Trophoblast cell (in vitro differentiated cells and primary cell): Measurements from ENCODE around the gene PGRMC2.

Source experiments
- DNase-seq, 2 donors: peaks; one replicate each; pipeline ENCODE4 v3.0.0-alpha.2; 2016
- H2AFZ ChIP-seq: 2 replicates; pipeline ENCODE4 v1.6.1; 2013; ENCODE audit warnings: low read length, moderate library complexity, mild to moderate bottlenecking; ENCODE audit not compliant: insufficient read depth, poor library complexity
- H2AK5ac ChIP-seq: 2 replicates; pipeline ENCODE4 v1.6.1; 2013; ENCODE audit warnings: mild to moderate bottlenecking, low read length
- H2BK120ac ChIP-seq: 2 replicates; pipeline ENCODE4 v1.6.1; 2013; ENCODE audit warnings: low read length, mild to moderate bottlenecking, moderate library complexity; ENCODE audit not compliant: insufficient read depth, poor library complexity
- H2BK12ac ChIP-seq: 2 replicates; pipeline ENCODE4 v1.6.1; 2013; ENCODE audit warnings: mild to moderate bottlenecking, low read length, moderate library complexity
- H2BK5ac ChIP-seq: 2 replicates; pipeline ENCODE4 v1.6.1; 2013; ENCODE audit warnings: low read length, low read depth, moderate library complexity, mild to moderate bottlenecking; ENCODE audit not compliant: poor library complexity
- H3K14ac ChIP-seq: 2 replicates; pipeline ENCODE4 v1.6.1; 2013; ENCODE audit warnings: mild to moderate bottlenecking, low read length
- H3K18ac ChIP-seq: 2 replicates; pipeline ENCODE4 v1.6.1; 2013; ENCODE audit warnings: mild to moderate bottlenecking, low read length
- H3K23ac ChIP-seq: 2 replicates; pipeline ENCODE4 v1.6.1; 2013; ENCODE audit warnings: low read length
- H3K27ac ChIP-seq: 2 replicates; pipeline ENCODE4 v1.5.1; 2013; ENCODE audit warnings: low read depth, mild to moderate bottlenecking, inconsistent platforms, low read length, moderate library complexity
- H3K27me3 ChIP-seq: 2 replicates; pipeline ENCODE4 v1.6.1; 2013; ENCODE audit warnings: inconsistent platforms, mild to moderate bottlenecking, low read length, moderate library complexity; ENCODE audit not compliant: insufficient read depth
- H3K36me3 ChIP-seq, 2 experiments: 1 replicate in 1 of 2; 2 replicates in 1 of 2; pipeline ENCODE4 v1.6.1; 2013; ENCODE audit warnings: low read length in 2 of 2, mild to moderate bottlenecking in 2 of 2, moderate library complexity in 1 of 2; ENCODE audit not compliant: insufficient read depth in 2 of 2, control insufficient read depth in 1 of 2
- H3K4ac ChIP-seq: 2 replicates; pipeline ENCODE4 v1.6.1; 2013; ENCODE audit warnings: low read depth, mild to moderate bottlenecking, low read length, moderate library complexity
- H3K4me1 ChIP-seq, 2 experiments: 1 replicate in 1 of 2; 2 replicates in 1 of 2; pipeline ENCODE4 v1.6.1; 2013; ENCODE audit warnings: low read length in 2 of 2, mild to moderate bottlenecking in 2 of 2, moderate library complexity in 1 of 2; ENCODE audit not compliant: insufficient read depth in 2 of 2, control insufficient read depth in 1 of 2
- H3K4me2 ChIP-seq: 2 replicates; pipeline ENCODE4 v1.6.1; 2013; ENCODE audit warnings: inconsistent platforms, mild to moderate bottlenecking, low read length, moderate library complexity
- H3K4me3 ChIP-seq: 2 replicates; pipeline ENCODE4 v1.5.1; 2013; ENCODE audit warnings: mild to moderate bottlenecking, low read depth, low read length, inconsistent platforms
- H3K79me1 ChIP-seq: one replicate; pipeline ENCODE4 v1.6.1; 2013; ENCODE audit warnings: low read length
- H3K79me2 ChIP-seq: 2 replicates; pipeline ENCODE4 v1.6.1; 2013; ENCODE audit warnings: low read length, mild to moderate bottlenecking; ENCODE audit not compliant: control insufficient read depth, insufficient read depth, poor library complexity
- H3K9ac ChIP-seq: 2 replicates; pipeline ENCODE4 v1.6.1; 2013; ENCODE audit warnings: mild to moderate bottlenecking, low read length
- H3K9me3 ChIP-seq: 2 replicates; pipeline ENCODE4 v1.6.1; 2013; ENCODE audit warnings: low read depth, mild to moderate bottlenecking, control low read depth, inconsistent platforms, low read length; ENCODE audit not compliant: insufficient read depth
- H4K12ac ChIP-seq: 2 replicates; pipeline ENCODE4 v1.6.1; 2013; ENCODE audit warnings: low read depth, mild to moderate bottlenecking, low read length, moderate library complexity
- H4K8ac ChIP-seq: 2 replicates; pipeline ENCODE4 v1.6.1; 2013; ENCODE audit warnings: low read depth, mild to moderate bottlenecking, low read length, moderate library complexity
- H4K91ac ChIP-seq: one replicate; pipeline ENCODE4 v1.6.1; 2013; ENCODE audit warnings: low read depth, mild to moderate bottlenecking, low read length, moderate library complexity
- WGBS: extraction: QIAGEN DNeasy Blood & Tissue Kit; methylation state at CpG from one replicate; pipeline ENCODE4 v1.1.7; 2013; ENCODE audit warnings: missing lambda C conversion rate; ENCODE audit not compliant: insufficient read length, insufficient coverage; ENCODE audit errors: extremely low coverage; 5-methylcytosine and 5-hydroxymethylcytosine counted together

Gene PGRMC2

GRCh38 chr4:128256539-128256938 is 31.1 kb downstream of the PGRMC2 start:
- no peak overlapping the region for H3K18ac ChIP-seq
- no peak overlapping the region for H2BK5ac ChIP-seq
- no peak overlapping the region for H2AK5ac ChIP-seq
- no peak overlapping the region for H2BK120ac ChIP-seq
- no peak overlapping the region for H3K27ac ChIP-seq
- no peak overlapping the region for H4K8ac ChIP-seq
- no peaks in the 10 kb centered on the region for H3K27me3 ChIP-seq
- H3K4ac ChIP-seq, result no peak overlapping the region
- H4K12ac ChIP-seq, result no peak overlapping the region
- H3K4me2 ChIP-seq, result no peak overlapping the region
- H3K9ac ChIP-seq, result no peak overlapping the region
- H2AFZ ChIP-seq, result no peak overlapping the region
- H3K4me3 ChIP-seq, result no peak overlapping the region
- no peak overlapping the region for H3K14ac ChIP-seq
- no peak overlapping the region for H3K23ac ChIP-seq
- peaks cover 6 to 8% of the 10 kb centered on the region in 2 experiments for H3K4me1 ChIP-seq
- H3K9me3 ChIP-seq, result peaks cover 7% of the 10 kb centered on the region
- H3K36me3 ChIP-seq, result peaks cover 2% of the 10 kb centered on the region in 2 experiments
- H3K79me1 ChIP-seq, result peaks cover 15% of the 10 kb centered on the region
- WGBS, result no CpG with 5 or more reads among the region's 1 CpG
- H3K79me2 ChIP-seq, result peaks cover 3% of the 10 kb centered on the region
- H4K91ac ChIP-seq, result no peak overlapping the region
- no peak overlapping the region for H2BK12ac ChIP-seq
- no peak for DNase-seq

- no peak overlapping the region for H2AFZ ChIP-seq
- H2BK5ac ChIP-seq, result no peak overlapping the region
- H2BK120ac ChIP-seq, result no peak overlapping the region
- no peak overlapping the region for H3K14ac ChIP-seq
- WGBS, result no CpG with 5 or more reads among the region's 3 CpGs
- no peaks in the 10 kb centered on the region for H3K36me3 ChIP-seq
- H3K23ac ChIP-seq, result no peak overlapping the region
- H3K4me2 ChIP-seq, result no peak overlapping the region
- no peak overlapping the region for H4K8ac ChIP-seq
- DNase-seq, result peak; percentile 18 to 83
- peaks cover 6 to 8% of the 10 kb centered on the region in 2 experiments for H3K4me1 ChIP-seq
- no peak overlapping the region for H3K18ac ChIP-seq
- no peak overlapping the region for H2BK12ac ChIP-seq
- no peak overlapping the region for H3K4me3 ChIP-seq
- no peak overlapping the region for H4K12ac ChIP-seq
- no peak overlapping the region for H3K27ac ChIP-seq
- peaks cover 5% of the 10 kb centered on the region for H3K9me3 ChIP-seq
- H3K4ac ChIP-seq, result no peak overlapping the region
- no peak overlapping the region for H2AK5ac ChIP-seq
- H3K27me3 ChIP-seq, result no peaks in the 10 kb centered on the region
- H3K79me2 ChIP-seq, result no peaks in the 10 kb centered on the region
- peaks cover 12% of the 10 kb centered on the region for H3K79me1 ChIP-seq
- no peak overlapping the region for H3K9ac ChIP-seq
- no peak overlapping the region for H4K91ac ChIP-seq
These were observed 31.7 kb downstream of the PGRMC2 start for GRCh38 chr4:128255906-128256305.

- WGBS, result no CpG with 5 or more reads among the region's 4 CpGs
- Histone ChIP-seq H3K79me2 (no peaks in the 10 kb centered on the region), H3K9me3 (peaks cover 2% of the 10 kb centered on the region), H3K23ac (no peak overlapping the region), H3K4ac (no peak overlapping the region), H3K27ac (no peak overlapping the region), H2BK120ac (no peak overlapping the region), H3K4me2 (no peak overlapping the region), H4K8ac (no peak overlapping the region), H3K9ac (no peak overlapping the region), H4K12ac (no peak overlapping the region), H3K14ac (no peak overlapping the region), H3K18ac (no peak overlapping the region), H2BK12ac (no peak overlapping the region), H2AK5ac (no peak overlapping the region), H3K4me3 (no peak overlapping the region), H2BK5ac (no peak overlapping the region), H3K4me1 (no peaks in the 10 kb centered on the region), H3K27me3 (no peaks in the 10 kb centered on the region), H2AFZ (no peak overlapping the region), H4K91ac (no peak overlapping the region), H3K79me1 (no peaks in the 10 kb centered on the region), H3K36me3 (peaks cover 0 to 1% of the 10 kb centered on the region in 2 experiments)
- DNase-seq, result no peak
These were observed 37.6 kb downstream of the PGRMC2 start for GRCh38 chr4:128249787-128250668.

- Histone ChIP-seq H2AFZ (no peak overlapping the region), H3K23ac (no peak overlapping the region), H2BK5ac (no peak overlapping the region), H3K36me3 (peaks cover 0 to 4% of the 10 kb centered on the region in 2 experiments), H4K91ac (no peak overlapping the region), H3K9me3 (peaks cover 6% of the 10 kb centered on the region), H3K4me3 (no peak overlapping the region), H3K9ac (no peak overlapping the region), H3K4me1 (no peaks in the 10 kb centered on the region), H2AK5ac (no peak overlapping the region), H3K79me1 (no peaks in the 10 kb centered on the region), H3K4ac (no peak overlapping the region), H3K27me3 (no peaks in the 10 kb centered on the region), H3K27ac (no peak overlapping the region), H3K18ac (no peak overlapping the region), H3K14ac (no peak overlapping the region), H3K4me2 (no peak overlapping the region), H2BK120ac (no peak overlapping the region), H4K8ac (no peak overlapping the region), H3K79me2 (no peaks in the 10 kb centered on the region), H2BK12ac (no peak overlapping the region), H4K12ac (no peak overlapping the region)
- no peak for DNase-seq
- no CpG with 5 or more reads among the region's 1 CpG for WGBS
These were observed 39.7 kb downstream of the PGRMC2 start for GRCh38 chr4:128247906-128248305.
